ENCODE results near the gene STEAP1B. TPM values are rescaled to one million over a fixed set of nuclear protein-coding genes. Genes with fewer than 3 reads are reported as not detected.
"Not testable (repeated sequence)": the region's sequence is repeated elsewhere in the genome, so short reads cannot be mapped to it uniquely, and the experiment has no call there.

STEAP1B gene
- total and polyA plus RNA-seq, 2 experiments from 2014 or later = 0.16 TPM; not detected in 1

DNA sequence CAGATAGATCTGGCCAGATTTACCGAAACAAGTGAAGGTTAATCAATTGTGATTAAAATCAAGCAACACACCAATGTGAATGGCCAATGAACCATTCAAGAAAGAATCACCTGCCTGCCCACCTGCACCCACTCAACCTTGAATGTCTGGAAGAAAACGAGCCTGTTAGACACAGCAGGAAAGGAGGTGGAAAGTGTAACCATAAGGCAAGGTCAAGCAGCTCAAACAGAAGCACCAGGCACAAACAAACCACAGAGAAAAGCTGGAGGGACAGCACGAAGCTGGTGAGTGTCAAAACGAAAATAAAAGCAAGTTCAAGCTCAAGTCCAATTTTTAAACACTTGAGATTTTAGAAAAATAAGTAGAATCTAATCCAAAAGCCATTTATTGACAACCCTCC, 64.9 kb downstream of the STEAP1B start:
- DNase-seq (ENCODE audit: low read depth in 1 of 2, low spot score in 1 of 2) = no peak
- Histone ChIP-seq H3K36me3 (no peaks in the 10 kb centered on the region), H3K27ac (no peak overlapping the region), H3K9me3 (ENCODE audit: low read depth) (no peaks in the 10 kb centered on the region), H3K4me1 (ENCODE audit: low read depth) (no peaks in the 10 kb centered on the region), H3K27me3 (no peaks in the 10 kb centered on the region), H3K4me3 (no peak overlapping the region)
- no peak for TF ChIP-seq CTCF (IDR thresholded peaks at IDR 0.05; ENCODE audit: low read depth, low read length)

DNA sequence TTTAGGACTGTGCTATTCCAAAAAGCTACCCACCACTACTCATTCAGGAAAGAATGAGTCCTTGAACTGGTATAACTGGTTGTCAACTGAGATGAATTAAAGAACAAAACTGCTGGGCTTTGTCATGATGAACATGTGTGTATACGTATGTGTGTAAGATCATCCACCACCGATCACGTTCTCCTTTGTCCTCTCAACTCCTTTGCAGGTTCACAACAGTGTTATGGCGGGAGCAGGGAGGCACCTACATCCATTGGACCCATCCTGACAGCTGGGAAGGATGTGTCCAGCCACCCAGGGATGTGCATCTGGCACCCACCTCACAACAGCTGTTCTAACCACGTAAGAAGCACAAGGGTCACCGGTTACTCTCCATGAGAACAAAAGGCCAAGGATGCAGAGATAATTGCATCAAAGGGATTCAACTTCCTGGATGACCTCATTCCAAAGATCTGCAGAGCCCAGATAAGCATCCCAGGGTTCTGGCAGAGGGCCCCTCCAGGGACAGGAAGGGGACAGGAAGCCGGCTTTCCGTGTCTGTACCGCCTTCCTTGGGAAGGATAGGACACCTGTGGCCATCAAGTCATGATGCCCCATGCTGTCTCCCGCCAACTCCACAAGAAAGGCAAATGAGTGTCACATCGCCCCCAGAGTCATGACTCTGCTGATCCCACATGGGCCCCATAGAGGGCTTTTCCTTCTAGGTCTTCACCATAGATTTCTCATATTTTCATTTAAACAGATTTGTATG, 66.1 kb downstream of the STEAP1B start:
- H3K4me1 ChIP-seq (ENCODE audit: low read depth) = no peaks in the 10 kb centered on the region
- no peak overlapping the region for H3K27ac ChIP-seq
- no peaks in the 10 kb centered on the region for H3K27me3 ChIP-seq
- no peak for TF ChIP-seq CTCF (IDR thresholded peaks at IDR 0.05; ENCODE audit: low read depth, low read length)
- peak in 1 of 2 donors; percentile 41 for DNase-seq (ENCODE audit: low read depth in 1 of 2, low spot score in 1 of 2)
- no peak overlapping the region for H3K4me3 ChIP-seq
- H3K36me3 ChIP-seq = no peaks in the 10 kb centered on the region
- H3K9me3 ChIP-seq (ENCODE audit: low read depth) = no peaks in the 10 kb centered on the region

DNA sequence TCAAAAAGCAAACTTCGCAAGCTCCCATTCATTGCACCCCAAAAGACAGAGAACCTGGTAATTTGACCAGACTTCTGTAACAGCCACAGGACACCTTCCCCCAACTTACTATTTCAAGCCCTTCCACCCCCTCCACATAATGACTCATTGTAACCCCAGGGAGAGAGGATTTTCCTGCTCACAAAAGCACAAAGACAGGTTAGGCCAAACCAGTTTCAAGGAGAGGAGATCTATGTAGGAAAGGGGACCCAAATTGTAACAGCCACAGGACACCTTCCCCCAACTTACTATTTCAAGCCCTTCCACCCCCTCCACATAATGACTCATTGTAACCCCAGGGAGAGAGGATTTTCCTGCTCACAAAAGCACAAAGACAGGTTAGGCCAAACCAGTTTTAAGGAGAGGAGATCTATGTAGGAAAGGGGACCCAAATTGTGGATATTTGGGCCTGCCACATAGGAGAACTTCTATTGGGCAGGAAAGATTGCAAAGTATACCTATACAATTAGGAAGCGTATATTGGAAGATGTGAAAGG, 66.8 kb downstream of the STEAP1B start:
- not testable (repeated sequence) for H3K27ac ChIP-seq; H3K27me3 ChIP-seq; DNase-seq (ENCODE audit: low read depth in 1 of 2, low spot score in 1 of 2); H3K4me3 ChIP-seq; H3K36me3 ChIP-seq; H3K9me3 ChIP-seq (ENCODE audit: low read depth); H3K4me1 ChIP-seq (ENCODE audit: low read depth)

DNA sequence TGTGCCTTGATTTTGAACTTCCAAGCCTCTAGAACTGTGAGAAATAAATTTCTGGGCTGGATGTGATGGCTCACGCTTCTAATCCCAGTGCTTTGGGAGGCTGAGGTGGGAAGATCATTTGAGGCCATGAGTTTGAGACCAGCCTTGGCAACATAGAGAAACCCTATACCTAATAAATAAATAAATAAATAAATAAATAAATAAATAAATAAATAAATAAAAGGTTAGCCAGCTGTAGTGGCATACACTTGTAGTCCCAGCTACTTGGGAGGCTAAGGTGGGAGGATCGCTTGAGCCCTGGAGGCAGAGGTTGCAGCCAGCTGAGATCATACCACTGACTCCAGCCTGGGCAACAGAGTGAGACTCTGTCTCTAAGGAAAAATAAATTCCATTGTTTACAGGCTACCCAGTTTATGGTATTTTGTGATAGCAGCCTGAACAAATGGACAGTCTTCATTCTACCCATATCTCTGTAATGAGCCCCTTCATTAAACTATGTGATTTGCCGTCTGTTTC, 67.7 kb downstream of the STEAP1B start:
- Histone ChIP-seq H3K4me1 (ENCODE audit: low read depth) (no peaks in the 10 kb centered on the region), H3K9me3 (ENCODE audit: low read depth) (no peaks in the 10 kb centered on the region), H3K27ac (no peak overlapping the region), H3K27me3 (no peaks in the 10 kb centered on the region), H3K36me3 (no peaks in the 10 kb centered on the region), H3K4me3 (no peak overlapping the region)
- DNase-seq (ENCODE audit: low read depth in 1 of 2, low spot score in 1 of 2) = no peak
- no peak for TF ChIP-seq CTCF (IDR thresholded peaks at IDR 0.05; ENCODE audit: low read depth, low read length)

GRCh38 chr7:22430457-22430856, 69.5 kb downstream of the STEAP1B start:
- Histone ChIP-seq H3K9me3 (ENCODE audit: low read depth) (no peaks in the 10 kb centered on the region), H3K27me3 (no peaks in the 10 kb centered on the region), H3K27ac (no peak overlapping the region), H3K36me3 (no peaks in the 10 kb centered on the region), H3K4me3 (no peak overlapping the region), H3K4me1 (ENCODE audit: low read depth) (no peaks in the 10 kb centered on the region)
- no peak for TF ChIP-seq CTCF (IDR thresholded peaks at IDR 0.05; ENCODE audit: low read depth, low read length)
- peak in 1 of 2 donors; percentile 14 for DNase-seq (ENCODE audit: low read depth in 1 of 2, low spot score in 1 of 2)

GRCh38 chr7:22429386-22429785, 70.6 kb downstream of the STEAP1B start:
- H3K4me1 ChIP-seq (ENCODE audit: low read depth) = no peaks in the 10 kb centered on the region
- H3K9me3 ChIP-seq (ENCODE audit: low read depth) = no peaks in the 10 kb centered on the region
- no peak for DNase-seq (ENCODE audit: low read depth in 1 of 2, low spot score in 1 of 2)
- H3K4me3 ChIP-seq = no peak overlapping the region
- H3K27ac ChIP-seq = no peak overlapping the region
- H3K27me3 ChIP-seq = no peaks in the 10 kb centered on the region
- H3K36me3 ChIP-seq = no peaks in the 10 kb centered on the region
- TF ChIP-seq CTCF (IDR thresholded peaks at IDR 0.05; ENCODE audit: low read depth, low read length) = no peak
